ENCODE results near the gene UBE3D.

DNA sequence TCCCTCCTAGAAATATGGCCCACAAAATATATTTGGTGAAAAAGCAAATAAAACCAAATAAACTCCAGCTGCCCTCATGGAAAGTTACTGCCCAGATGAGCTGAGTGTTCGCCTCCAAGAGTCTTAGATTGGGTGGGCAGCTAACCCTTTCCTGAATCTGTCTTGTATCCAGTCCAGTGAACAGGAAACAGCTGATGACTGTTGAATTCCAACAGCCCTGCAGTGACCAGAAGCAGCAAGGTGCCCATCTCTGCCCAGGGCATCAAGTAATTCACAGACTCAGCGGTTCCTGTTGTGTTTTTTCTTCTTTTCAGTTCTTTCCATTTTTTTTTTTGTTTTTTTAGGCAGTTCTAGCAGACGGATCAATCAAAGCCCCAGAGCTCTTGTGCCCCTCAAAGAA is 199.2 kb downstream of the UBE3D start:
- TF ChIP-seq, protein P1, sequence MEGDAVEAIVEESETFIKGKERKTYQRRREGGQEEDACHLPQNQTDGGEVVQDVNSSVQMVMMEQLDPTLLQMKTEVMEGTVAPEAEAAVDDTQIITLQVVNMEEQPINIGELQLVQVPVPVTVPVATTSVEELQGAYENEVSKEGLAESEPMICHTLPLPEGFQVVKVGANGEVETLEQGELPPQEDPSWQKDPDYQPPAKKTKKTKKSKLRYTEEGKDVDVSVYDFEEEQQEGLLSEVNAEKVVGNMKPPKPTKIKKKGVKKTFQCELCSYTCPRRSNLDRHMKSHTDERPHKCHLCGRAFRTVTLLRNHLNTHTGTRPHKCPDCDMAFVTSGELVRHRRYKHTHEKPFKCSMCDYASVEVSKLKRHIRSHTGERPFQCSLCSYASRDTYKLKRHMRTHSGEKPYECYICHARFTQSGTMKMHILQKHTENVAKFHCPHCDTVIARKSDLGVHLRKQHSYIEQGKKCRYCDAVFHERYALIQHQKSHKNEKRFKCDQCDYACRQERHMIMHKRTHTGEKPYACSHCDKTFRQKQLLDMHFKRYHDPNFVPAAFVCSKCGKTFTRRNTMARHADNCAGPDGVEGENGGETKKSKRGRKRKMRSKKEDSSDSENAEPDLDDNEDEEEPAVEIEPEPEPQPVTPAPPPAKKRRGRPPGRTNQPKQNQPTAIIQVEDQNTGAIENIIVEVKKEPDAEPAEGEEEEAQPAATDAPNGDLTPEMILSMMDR (IDR thresholded peaks at IDR 0.05) = no peak
- TF ChIP-seq POLR2A (IDR thresholded peaks at IDR 0.05) = no peak

Data from Peyer's patch (tissue), 4 donors.